ENCODE measurements around the gene RUNX3. TPM values are rescaled to one million over a fixed set of nuclear protein-coding genes. Genes with fewer than 3 reads are reported as not detected.

RUNX3 gene
- total RNA-seq, 1 experiment from 2014 or later = 36.6 TPM

DNA sequence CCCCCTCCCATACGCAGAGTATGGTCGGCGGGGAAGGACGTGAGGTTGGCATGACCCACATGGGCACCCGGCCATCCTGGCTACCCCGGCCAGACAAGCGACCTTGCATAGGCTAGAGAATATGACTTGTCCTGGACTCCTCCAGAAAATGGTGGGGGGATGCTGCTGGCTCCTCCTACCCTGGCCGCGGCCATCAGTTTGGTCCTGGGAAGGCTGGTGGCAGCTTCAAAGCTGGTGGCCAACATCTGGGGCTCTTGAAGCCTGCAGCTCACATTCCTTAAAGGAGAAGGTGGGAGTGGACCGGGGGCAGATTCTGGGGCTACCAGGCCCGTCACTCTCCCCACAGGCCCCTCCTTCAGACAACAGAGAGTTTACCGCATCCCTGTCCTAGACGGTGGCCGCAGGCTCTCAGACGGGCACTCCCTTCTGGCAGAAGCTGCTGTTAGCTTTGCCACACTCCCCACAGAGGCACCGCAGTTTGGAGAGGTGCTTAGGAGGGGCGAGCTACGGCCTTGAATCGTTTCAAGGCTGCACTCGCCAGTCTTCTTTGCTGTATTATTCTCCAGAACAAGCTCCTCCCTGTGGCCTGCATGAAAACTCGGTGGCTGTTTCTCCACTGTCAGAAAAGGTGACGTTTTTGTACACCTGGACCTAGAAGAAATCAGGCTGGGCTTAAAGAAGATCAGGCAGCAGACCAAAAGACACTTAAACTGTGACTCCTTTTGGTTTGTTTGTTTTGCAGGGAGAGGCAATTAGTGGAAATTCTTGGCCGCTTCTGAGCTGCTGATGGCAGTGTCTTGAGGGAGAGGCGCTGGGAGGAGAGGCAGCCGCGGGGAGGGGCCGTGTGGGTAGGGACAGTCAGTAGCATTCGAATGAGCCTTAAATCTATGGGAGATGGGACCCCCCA, 68.0 kb downstream of the RUNX3 start:
- peaks cover 18% of the 10 kb centered on the region for H3K4me1 ChIP-seq (ENCODE audit: low read length)
- no peak overlapping the region for H3K4me2 ChIP-seq (ENCODE audit: low read depth, low read length, poor library complexity, severe bottlenecking)
- H3K9me2 ChIP-seq (replicated peaks; ENCODE audit: insufficient read depth, low read length) = no peaks in the 10 kb centered on the region
- H3K36me3 ChIP-seq (ENCODE audit: insufficient read depth, low read length) = no peaks in the 10 kb centered on the region
- no peak overlapping the region for H3K4me3 ChIP-seq (ENCODE audit: low read length)
- DNase-seq = no peak
- H3K79me2 ChIP-seq (ENCODE audit: low read length) = no peaks in the 10 kb centered on the region
- H3K27me3 ChIP-seq (ENCODE audit: low read length) = no peaks in the 10 kb centered on the region
- no peak overlapping the region for H3K27ac ChIP-seq (ENCODE audit: low read length)
- H3K9ac ChIP-seq (ENCODE audit: low read length) = no peak overlapping the region
- no peak overlapping the region for H2AFZ ChIP-seq (ENCODE audit: low read length)
- H3K9me3 ChIP-seq (ENCODE audit: low read length) = no peaks in the 10 kb centered on the region
- H4K20me1 ChIP-seq (ENCODE audit: insufficient read depth, low read depth, low read length) = no peaks in the 10 kb centered on the region

- no peaks in the 10 kb centered on the region for H4K20me1 ChIP-seq (ENCODE audit: insufficient read depth, low read depth, low read length)
- no peak overlapping the region for H3K27ac ChIP-seq (ENCODE audit: low read length)
- no peak overlapping the region for H3K4me3 ChIP-seq (ENCODE audit: low read length)
- H3K4me1 ChIP-seq (ENCODE audit: low read length) = peaks cover 9% of the 10 kb centered on the region
- H3K79me2 ChIP-seq (ENCODE audit: low read length) = no peaks in the 10 kb centered on the region
- no peak for DNase-seq
- no peaks in the 10 kb centered on the region for H3K9me2 ChIP-seq (replicated peaks; ENCODE audit: insufficient read depth, low read length)
- H3K4me2 ChIP-seq (ENCODE audit: low read depth, low read length, poor library complexity, severe bottlenecking) = no peak overlapping the region
- H3K27me3 ChIP-seq (ENCODE audit: low read length) = no peaks in the 10 kb centered on the region
- no peaks in the 10 kb centered on the region for H3K9me3 ChIP-seq (ENCODE audit: low read length)
- H3K9ac ChIP-seq (ENCODE audit: low read length) = no peak overlapping the region
- H3K36me3 ChIP-seq (ENCODE audit: insufficient read depth, low read length) = no peaks in the 10 kb centered on the region
- no peak overlapping the region for H2AFZ ChIP-seq (ENCODE audit: low read length)
Observed at GRCh38 chr1:24860841-24861240, 69.2 kb downstream of the RUNX3 start.

GRCh38 chr1:24859063-24860010, 70.7 kb downstream of the RUNX3 start:
- Histone ChIP-seq H3K4me2 (ENCODE audit: low read depth, low read length, poor library complexity, severe bottlenecking) (no peak overlapping the region), H4K20me1 (ENCODE audit: insufficient read depth, low read depth, low read length) (no peaks in the 10 kb centered on the region), H2AFZ (ENCODE audit: low read length) (no peak overlapping the region), H3K36me3 (ENCODE audit: insufficient read depth, low read length) (no peaks in the 10 kb centered on the region), H3K27me3 (ENCODE audit: low read length) (no peaks in the 10 kb centered on the region), H3K9me2 (replicated peaks; ENCODE audit: insufficient read depth, low read length) (no peaks in the 10 kb centered on the region), H3K4me1 (ENCODE audit: low read length) (peaks cover 4% of the 10 kb centered on the region), H3K79me2 (ENCODE audit: low read length) (no peaks in the 10 kb centered on the region), H3K4me3 (ENCODE audit: low read length) (no peak overlapping the region), H3K27ac (ENCODE audit: low read length) (no peak overlapping the region), H3K9ac (ENCODE audit: low read length) (no peak overlapping the region), H3K9me3 (ENCODE audit: low read length) (no peaks in the 10 kb centered on the region)
- no peak for DNase-seq

- no peaks in the 10 kb centered on the region for H3K9me2 ChIP-seq (replicated peaks; ENCODE audit: insufficient read depth, low read length)
- H3K27me3 ChIP-seq (ENCODE audit: low read length) = no peaks in the 10 kb centered on the region
- no peaks in the 10 kb centered on the region for H3K9me3 ChIP-seq (ENCODE audit: low read length)
- no peak overlapping the region for H3K27ac ChIP-seq (ENCODE audit: low read length)
- H2AFZ ChIP-seq (ENCODE audit: low read length) = no peak overlapping the region
- H3K4me2 ChIP-seq (ENCODE audit: low read depth, low read length, poor library complexity, severe bottlenecking) = no peak overlapping the region
- H4K20me1 ChIP-seq (ENCODE audit: insufficient read depth, low read depth, low read length) = no peaks in the 10 kb centered on the region
- H3K4me3 ChIP-seq (ENCODE audit: low read length) = no peak overlapping the region
- no peaks in the 10 kb centered on the region for H3K4me1 ChIP-seq (ENCODE audit: low read length)
- no peak for DNase-seq
- H3K79me2 ChIP-seq (ENCODE audit: low read length) = no peaks in the 10 kb centered on the region
- H3K36me3 ChIP-seq (ENCODE audit: insufficient read depth, low read length) = no peaks in the 10 kb centered on the region
- H3K9ac ChIP-seq (ENCODE audit: low read length) = no peak overlapping the region
Observed at GRCh38 chr1:24858277-24858676, 71.8 kb downstream of the RUNX3 start.

DNA sequence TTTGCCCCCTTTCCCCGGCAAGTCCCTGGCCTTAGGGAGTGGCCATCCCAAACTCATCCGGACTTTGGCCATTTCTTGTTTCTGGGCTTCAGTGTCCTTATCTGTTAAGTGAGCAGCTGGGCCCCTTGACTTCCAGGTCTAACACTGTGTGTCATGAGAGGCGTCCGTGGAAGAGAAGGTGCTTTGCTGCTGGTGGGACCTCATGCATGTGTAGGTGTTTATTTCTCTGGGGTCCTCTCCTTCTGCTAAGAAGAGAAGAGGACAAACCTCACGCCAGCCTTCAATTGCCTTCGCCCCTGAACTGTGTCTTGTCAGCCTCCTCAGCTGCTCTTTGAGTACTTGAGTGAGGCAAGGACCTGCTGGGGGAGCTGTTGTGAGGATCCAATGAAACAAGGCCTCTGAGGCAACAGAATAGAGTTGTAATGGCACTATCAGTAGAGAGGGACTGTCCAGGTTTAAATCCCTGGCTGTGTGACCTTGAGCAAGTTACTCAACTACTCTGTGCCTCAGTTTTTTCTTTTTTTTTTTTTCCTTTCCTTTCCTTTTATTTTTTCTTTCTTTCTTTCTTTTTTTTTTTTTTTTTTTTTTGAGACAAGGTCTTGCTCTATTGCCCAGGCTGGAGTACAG, 72.5 kb downstream of the RUNX3 start:
- peak; percentile 61 for DNase-seq
- Histone ChIP-seq H3K4me3 (ENCODE audit: low read length) (no peak overlapping the region), H3K36me3 (ENCODE audit: insufficient read depth, low read length) (no peaks in the 10 kb centered on the region), H3K4me1 (ENCODE audit: low read length) (no peaks in the 10 kb centered on the region), H3K9me2 (replicated peaks; ENCODE audit: insufficient read depth, low read length) (no peaks in the 10 kb centered on the region), H3K27me3 (ENCODE audit: low read length) (no peaks in the 10 kb centered on the region), H3K4me2 (ENCODE audit: low read depth, low read length, poor library complexity, severe bottlenecking) (no peak overlapping the region), H3K9me3 (ENCODE audit: low read length) (no peaks in the 10 kb centered on the region), H4K20me1 (ENCODE audit: insufficient read depth, low read depth, low read length) (no peaks in the 10 kb centered on the region), H3K9ac (ENCODE audit: low read length) (no peak overlapping the region), H2AFZ (ENCODE audit: low read length) (no peak overlapping the region), H3K79me2 (ENCODE audit: low read length) (no peaks in the 10 kb centered on the region), H3K27ac (ENCODE audit: low read length) (no peak overlapping the region)

GRCh38 chr1:24856787-24857506, 73.1 kb downstream of the RUNX3 start:
- H3K9ac ChIP-seq (ENCODE audit: low read length) = no peak overlapping the region
- H2AFZ ChIP-seq (ENCODE audit: low read length) = no peak overlapping the region
- no peak overlapping the region for H3K4me3 ChIP-seq (ENCODE audit: low read length)
- no peak for DNase-seq
- no peaks in the 10 kb centered on the region for H3K9me2 ChIP-seq (replicated peaks; ENCODE audit: insufficient read depth, low read length)
- no peaks in the 10 kb centered on the region for H3K9me3 ChIP-seq (ENCODE audit: low read length)
- H4K20me1 ChIP-seq (ENCODE audit: insufficient read depth, low read depth, low read length) = no peaks in the 10 kb centered on the region
- no peaks in the 10 kb centered on the region for H3K79me2 ChIP-seq (ENCODE audit: low read length)
- H3K27me3 ChIP-seq (ENCODE audit: low read length) = no peaks in the 10 kb centered on the region
- no peak overlapping the region for H3K4me2 ChIP-seq (ENCODE audit: low read depth, low read length, poor library complexity, severe bottlenecking)
- H3K27ac ChIP-seq (ENCODE audit: low read length) = no peak overlapping the region
- H3K4me1 ChIP-seq (ENCODE audit: low read length) = no peaks in the 10 kb centered on the region
- H3K36me3 ChIP-seq (ENCODE audit: insufficient read depth, low read length) = no peaks in the 10 kb centered on the region

- no peak overlapping the region for H2AFZ ChIP-seq (ENCODE audit: low read length)
- H3K9me2 ChIP-seq (replicated peaks; ENCODE audit: insufficient read depth, low read length) = no peaks in the 10 kb centered on the region
- H3K4me2 ChIP-seq (ENCODE audit: low read depth, low read length, poor library complexity, severe bottlenecking) = no peak overlapping the region
- no peaks in the 10 kb centered on the region for H3K9me3 ChIP-seq (ENCODE audit: low read length)
- no peaks in the 10 kb centered on the region for H3K79me2 ChIP-seq (ENCODE audit: low read length)
- no peak overlapping the region for H3K4me3 ChIP-seq (ENCODE audit: low read length)
- H3K4me1 ChIP-seq (ENCODE audit: low read length) = no peaks in the 10 kb centered on the region
- H3K9ac ChIP-seq (ENCODE audit: low read length) = no peak overlapping the region
- no peak for DNase-seq
- no peaks in the 10 kb centered on the region for H3K36me3 ChIP-seq (ENCODE audit: insufficient read depth, low read length)
- H3K27me3 ChIP-seq (ENCODE audit: low read length) = no peaks in the 10 kb centered on the region
- H3K27ac ChIP-seq (ENCODE audit: low read length) = no peak overlapping the region
- no peaks in the 10 kb centered on the region for H4K20me1 ChIP-seq (ENCODE audit: insufficient read depth, low read depth, low read length)
Observed at GRCh38 chr1:24855474-24855873, 74.6 kb downstream of the RUNX3 start.
